NCI-H345 treated with DMSO at 0.1 percent for 48 hours (cell line): ENCODE data around the gene FOXL2.
A peak's percentile ranks its signal among the peaks of the same experiment; 100 is the strongest.
"Not testable (repeated sequence)": the region's sequence is repeated elsewhere in the genome, so short reads cannot be mapped to it uniquely, and the experiment has no call there.

Source experiments
- DNase-seq: peaks from one replicate; lab custom pipeline; 2025; ENCODE audit not compliant: unreplicated experiment; lab: John Stamatoyannopoulos, UW

FOXL2 gene

DNA sequence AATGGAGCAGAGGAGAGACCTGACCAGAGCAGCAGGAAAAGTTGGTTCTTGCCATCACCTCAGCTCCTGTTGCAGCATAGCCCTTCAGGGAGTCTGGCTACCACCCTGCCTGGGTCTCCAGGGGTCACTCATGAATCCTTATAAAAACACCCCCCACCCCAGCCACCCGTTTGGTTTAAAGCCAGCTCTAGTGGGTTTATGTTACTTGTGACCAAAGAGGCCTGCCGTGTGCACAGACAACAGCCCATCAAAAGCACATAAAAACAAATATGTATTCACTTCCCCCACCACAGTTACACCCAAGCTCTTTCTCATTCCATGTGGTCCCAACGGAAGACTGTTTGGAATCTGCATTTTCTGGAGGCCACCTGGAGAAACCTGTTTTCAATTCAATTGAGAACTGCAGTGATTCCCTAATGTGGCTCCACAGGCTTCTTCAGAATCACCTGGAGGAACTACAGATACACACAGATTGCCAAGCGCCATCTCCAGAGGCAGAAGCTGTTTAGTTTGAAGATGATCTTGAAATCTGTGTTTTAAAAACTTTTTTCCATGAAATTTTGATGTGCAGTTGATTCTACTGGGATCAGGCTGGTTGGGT, 13.8 kb downstream of the FOXL2 start:
- DNase-seq, result no peak

DNA sequence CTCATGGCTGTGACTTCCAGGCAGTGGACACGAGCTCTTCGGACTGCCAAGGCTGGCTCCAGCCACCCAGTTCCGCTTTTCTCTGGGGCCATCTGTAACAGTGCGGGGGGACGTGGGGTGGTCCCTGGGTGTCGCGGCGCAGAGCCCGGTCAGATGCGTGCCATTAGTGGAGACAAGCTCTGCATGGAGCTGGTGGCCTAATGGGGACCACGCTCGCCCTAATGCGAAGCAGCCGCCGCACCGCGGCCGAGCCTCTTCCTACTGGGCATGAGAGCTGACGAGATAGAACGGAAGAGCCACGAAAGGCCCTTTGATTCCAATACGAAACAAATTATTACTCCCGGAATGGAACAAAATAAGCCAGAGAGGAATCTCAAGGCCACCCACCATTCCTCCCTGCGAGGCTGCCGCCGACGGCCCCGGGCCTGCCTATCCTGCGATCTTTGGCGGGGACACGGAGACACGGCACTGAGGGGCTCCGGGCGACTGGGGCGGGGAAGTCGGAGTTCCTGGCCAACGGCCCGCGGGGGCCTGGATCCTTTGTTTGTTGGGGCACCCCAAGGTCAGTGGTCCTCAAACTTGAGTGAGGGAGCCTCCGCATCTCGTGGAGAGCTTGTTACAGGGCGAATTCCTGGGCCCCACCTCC, 18.1 kb downstream of the FOXL2 start:
- no peak for DNase-seq

DNA sequence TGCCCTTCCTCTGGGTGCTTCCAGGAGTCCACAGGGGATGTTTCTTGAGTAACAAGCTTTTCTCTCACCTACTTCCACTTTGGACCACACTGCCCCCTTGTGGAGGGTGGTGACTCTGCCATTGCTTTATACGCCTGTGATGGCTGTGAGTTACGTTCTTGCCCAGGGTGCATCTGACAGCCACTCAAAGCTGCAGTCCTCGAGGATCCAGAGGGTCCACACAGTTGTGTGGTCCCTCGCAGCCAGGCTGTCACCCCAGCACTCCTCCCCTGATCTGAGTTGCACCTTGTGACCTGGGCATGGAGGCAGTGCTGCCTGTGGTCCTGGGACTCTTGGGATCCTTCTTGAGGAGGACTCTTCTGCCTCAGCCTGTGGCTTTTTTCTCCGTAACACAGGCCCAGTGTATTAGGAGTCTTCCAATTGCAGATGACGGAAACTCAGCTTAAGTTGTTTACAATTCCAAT, 23.4 kb downstream of the FOXL2 start:
- peak; percentile 22 for DNase-seq

DNA sequence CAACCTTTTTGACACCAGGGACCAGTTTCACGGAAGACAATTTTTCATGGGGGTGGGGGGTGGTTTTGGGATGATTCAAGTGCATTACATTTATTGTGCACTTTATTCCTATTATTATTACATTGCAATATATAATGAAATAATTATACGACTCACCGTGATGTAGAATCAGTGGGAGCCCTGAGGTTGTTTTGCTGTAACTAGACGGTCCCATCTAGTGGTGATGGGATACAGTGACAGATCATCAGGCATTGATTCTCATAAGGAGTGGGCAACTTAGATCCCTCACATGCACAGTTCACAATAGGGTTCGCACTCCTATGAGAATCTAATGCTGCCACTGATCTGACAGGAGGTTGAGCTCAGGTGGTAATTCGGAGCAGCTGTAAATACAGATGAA, 24.5 kb downstream of the FOXL2 start:
- not testable (repeated sequence) for DNase-seq

DNA sequence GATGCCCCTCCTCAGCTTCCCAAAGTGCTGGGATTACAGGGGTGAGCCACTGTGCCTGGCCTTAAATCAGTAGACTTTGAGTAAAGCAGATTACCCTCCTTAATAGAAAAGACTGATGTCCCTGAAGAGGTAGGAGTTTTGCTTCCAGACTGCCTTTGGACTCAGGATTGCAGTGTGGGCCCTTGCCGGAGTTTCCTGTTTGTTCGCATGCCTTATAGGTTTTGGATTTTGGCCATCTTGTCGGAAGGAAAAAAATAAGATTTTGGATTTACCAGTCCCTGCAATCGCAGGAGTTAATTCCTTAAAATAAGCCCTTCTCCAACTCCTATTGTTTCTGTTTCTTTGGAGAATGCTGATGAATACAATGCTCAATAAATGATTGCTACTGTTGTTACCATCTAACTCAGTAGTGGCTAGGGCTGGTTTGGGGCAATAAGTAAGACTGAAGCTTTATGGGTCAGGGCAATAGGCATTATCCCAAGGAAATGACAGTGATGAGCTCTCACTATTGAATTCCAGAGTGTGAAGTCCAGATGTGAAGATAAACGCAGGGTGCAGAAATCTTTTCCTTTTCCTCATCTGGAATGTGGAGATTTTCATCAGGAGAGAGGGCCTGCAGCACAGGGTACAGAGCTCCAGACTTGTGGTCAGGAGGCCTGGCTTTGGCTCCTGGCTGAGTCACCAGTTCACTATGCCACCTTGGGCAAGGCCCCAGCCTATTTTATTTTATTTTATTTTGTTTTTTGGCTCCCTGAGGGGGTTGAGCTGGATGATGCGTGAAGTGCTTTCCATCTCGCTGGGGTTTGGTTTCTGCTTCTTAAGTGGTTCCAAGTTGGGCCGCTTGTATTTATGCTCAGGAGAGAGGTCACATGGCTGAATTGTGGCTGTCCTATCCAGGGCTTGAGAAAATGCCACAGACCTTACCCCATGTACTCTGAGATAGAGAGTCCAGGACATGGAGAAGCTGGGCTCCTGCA, 25.3 kb downstream of the FOXL2 start:
- DNase-seq, result no peak

DNA sequence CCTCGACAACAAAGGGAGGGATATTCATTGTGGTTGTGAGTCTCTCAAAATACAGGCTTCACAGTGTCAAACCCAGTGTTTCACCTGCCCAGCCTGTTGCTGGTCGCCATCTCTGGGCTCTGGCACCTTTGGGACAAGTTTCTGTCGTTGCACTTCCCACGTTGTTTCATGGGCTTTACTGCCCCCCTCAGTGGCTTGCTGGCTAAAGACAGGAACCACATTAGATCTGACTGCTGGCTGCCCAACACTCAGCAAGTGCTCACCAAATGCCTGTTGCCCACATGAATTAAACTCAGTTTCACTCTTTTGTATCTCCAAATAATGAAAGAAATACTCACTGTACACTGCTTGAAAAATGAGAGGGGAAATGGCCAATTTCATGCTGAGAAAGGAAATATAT, 27.6 kb downstream of the FOXL2 start:
- DNase-seq, result no peak

DNA sequence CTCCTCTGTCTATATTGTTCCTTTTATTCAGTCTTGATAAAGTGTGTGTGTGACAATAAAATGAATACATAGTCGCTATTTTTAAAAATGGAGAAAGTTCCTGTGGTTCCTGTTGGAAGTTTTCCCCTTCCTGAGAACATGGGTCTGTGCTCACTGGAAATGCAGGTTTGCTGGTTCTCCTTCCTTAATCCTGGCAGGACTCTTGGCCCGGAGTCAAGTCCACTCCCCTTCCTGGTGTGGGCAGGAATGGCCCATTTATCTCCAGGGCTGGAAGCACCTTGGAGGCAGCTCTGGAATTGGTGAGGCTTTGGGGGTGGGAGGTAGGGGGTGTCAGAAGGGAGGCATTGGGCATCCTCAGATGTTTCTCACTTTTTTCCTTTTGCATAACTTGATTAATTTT, 30.1 kb downstream of the FOXL2 start:
- DNase-seq, result no peak

DNA sequence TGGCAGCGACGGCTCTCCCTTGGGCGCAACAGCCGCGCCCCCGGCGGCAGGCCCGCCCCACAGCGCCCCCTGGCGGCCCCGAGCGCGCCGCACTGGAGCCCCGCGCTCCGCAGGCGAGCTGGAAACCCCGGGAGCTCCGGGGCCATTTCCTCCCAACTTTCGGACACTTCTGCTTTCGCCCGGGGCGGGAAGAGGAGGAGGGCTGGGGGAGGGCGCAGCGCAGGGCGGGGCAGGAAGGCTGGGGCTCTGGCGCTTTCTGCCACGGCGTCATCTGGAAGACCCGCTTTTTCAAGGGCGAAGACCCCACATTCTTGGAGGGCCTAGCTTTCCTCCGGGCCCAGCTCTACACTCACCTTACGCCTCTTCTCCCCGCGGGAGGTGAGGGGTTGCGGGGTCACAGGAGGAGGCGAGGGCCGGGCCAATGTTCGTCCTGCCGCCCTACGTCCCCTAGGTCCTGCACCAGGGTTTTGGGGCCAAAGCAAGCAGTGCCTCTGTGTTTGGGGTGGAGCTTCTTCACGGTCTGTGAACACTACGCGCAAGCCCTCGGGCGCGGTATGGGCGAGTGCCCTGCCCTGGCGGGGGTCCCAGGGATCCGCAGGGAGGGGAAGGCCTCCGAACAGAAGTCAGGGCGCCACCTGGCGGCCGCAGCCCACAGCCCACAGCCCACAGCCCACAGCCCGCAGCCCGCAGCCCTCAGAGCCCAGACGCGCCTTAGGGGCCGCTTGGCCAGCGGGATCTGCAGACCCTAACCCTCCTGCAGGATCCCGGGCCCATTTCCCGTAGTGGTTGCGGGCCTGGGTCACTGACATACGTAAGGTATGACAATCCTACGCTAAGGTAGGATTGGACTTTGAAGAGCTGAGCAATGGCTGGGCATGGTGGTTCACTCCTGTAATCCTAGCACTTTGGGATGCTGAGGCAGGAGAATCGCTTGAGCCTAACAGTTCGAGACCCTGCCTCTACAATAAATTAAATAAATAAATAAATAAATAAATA, 31.1 kb downstream of the FOXL2 start:
- peak; percentile 60 for DNase-seq

DNA sequence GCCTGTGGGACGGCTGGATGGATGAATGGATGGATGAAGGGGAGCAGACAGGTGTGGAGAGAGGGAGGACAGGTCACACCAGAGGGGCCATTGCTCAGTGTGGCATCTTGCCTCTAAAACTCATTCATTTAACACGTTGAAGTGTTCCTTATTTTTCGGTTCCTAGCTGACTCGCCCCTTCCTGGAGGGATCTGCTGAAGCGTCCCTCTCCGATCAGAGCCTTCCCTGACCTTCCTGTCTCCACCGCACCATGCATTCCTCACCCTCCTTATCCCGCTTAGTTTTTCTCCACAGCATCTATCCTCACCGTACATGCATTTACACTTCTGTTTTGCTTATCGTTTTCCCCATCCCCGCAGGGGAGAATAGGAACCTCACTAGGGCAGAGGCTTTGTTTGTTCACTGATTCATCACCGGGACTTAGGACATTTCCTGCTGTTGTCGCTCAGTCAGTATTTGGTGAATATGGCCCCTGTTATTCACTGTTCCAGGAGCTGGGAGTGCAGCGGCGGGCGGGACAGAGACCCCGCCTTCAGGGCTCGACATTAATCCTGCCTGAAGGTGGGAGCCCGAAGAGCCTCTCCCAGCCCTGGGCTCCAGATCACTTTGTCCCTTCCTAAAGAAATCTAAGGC, 32.0 kb downstream of the FOXL2 start:
- no peak for DNase-seq

DNA sequence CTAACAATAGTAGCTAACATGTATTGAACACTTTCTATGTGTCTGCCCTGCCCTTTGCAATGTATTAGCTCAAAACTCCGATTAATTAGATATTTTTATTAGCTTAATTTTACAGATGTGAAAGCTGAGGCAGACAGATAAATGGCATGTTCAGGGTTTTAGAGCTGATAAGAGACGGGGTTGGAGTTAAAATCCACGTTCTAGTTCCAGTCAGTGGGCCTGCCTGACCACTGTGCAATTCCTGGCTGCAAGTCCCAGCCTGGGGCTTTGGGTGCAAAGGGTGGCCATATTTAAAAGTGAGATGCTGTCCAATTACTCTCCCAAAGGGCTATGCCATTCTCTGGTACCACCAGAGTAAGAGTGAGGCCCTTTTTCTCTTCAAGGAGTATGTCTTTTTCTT, 33.2 kb downstream of the FOXL2 start:
- no peak for DNase-seq

DNA sequence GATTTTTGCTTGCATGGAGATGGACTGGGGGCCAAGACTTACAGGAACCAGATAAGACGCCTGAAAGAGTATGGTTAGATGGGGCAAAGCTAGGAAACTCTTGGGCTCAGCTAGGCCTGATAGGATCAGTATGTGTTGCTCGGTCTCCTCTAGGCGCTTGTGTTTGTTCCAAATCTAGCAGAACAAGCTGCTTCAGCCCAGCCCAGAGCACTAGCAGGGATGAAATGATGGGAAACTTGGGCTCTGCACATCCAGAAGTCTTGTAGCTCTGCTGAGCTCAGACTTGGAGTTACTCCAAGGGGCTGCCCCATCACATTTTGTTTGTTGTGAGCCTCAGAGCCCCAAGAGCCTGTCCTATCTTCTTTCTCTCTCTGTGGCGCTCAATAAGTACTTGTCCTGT, 34.7 kb downstream of the FOXL2 start:
- DNase-seq, result no peak

DNA sequence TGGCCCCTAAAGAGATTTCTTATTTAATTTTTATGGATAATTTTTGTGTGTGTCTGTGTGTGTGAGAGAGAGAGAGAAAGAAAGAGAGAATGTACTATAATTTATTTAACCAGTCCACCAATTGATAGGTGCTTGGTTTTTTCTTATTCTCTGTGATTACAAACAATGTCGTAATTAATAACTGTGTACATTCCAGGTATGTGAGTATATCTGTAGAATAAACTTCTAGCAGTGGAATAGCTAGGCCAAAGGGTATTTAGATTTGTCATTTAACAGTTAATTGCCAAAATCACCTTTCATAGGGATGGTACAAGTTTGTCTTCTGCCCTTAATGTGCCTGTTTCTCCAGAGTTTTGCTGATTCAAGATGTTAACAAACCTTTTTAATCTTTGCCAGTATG, 35.3 kb downstream of the FOXL2 start:
- no peak for DNase-seq

DNA sequence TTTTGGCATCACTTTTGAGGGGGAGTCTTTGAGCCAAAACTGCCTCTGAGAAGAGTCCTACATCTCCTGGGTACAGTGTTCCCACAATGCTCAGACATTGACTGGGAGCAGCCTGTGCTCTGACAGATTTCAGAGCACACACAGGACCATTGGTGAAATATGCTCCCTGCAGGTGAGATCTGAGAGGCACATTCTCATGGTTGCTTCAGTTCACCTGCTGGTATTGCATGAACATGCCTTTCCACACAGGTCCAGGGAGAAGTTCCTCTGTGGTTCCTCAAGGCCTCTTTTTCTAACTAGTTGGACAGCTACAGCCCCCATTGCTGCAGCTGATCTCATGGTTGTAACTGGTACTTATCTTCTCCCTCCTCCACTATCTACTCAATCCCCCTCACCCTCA, 37.0 kb downstream of the FOXL2 start:
- no peak for DNase-seq

DNA sequence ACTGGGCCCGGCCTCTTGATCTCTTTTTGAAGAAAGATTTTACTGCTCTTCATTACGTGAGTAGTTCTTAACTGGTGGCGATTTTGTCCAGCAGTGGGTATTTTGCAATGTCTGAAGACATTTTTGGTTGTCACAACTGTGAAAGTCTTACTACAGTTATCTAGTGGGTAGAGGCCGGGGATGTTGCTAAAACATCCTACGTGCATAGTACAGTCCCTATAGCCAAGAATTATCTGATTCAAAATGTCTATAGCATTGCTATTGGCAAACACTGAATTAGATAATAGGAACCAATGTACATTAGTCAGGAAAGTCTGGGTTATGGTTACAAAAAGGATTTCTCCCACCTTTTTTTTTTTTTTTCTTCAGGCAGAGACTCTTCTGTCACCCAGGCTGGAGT, 38.1 kb downstream of the FOXL2 start:
- no peak for DNase-seq

DNA sequence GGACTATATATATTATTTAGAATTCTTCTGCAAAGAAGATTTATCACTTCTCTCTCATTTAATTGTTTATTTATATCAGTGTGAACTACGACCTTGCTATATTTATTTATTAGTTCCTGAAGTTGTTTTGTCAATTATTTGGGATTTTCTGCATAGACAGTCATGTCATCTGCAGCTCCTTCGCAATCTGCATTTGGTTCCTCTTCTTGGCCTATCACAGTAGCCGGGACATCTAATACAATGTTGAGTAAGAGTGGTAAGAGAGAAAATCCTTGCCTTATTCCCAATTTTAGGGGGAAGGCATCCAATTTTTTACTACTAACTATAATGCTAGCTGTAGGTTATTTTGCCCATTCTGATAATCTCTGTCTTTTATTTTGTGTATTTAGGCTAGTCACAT, 39.4 kb downstream of the FOXL2 start:
- DNase-seq, result no peak

DNA sequence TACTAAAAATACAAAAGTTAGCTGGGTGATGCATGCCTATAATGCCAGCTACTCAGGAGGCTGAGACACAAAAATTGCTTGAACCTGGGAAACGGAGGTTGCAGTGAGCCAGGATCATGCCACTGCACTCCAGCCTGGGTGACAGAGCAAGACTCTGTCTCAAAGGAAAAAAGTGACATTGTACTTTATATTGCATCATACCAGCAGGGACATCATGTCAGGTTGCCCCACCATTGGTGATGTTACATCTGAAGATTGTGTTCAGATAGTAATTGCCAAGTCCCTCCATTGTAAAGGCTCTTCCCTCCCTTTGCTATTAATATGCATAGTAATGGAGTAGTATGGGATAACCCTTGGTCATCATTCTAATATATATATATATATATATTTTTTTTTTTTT, 44.8 kb downstream of the FOXL2 start:
- no peak for DNase-seq

DNA sequence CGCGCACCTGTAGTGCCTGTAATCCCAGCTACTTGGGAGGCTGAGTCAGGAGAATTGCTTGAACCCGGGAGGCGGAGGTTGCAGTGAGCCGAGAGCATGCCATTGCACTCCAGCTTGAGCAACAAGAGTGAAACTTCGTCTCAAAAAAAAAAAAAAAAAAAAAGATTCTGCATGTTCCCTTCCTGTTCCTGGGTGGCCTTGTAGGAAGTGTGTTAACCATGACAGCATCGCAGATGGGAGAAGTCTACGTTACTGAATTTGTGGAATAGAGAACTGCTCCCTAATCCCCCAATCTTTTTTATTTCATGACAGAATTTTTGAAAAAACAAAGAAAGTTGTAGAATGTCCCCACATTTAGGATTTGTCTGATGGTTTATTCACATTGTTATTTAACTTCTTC, 45.4 kb downstream of the FOXL2 start:
- no peak for DNase-seq

DNA sequence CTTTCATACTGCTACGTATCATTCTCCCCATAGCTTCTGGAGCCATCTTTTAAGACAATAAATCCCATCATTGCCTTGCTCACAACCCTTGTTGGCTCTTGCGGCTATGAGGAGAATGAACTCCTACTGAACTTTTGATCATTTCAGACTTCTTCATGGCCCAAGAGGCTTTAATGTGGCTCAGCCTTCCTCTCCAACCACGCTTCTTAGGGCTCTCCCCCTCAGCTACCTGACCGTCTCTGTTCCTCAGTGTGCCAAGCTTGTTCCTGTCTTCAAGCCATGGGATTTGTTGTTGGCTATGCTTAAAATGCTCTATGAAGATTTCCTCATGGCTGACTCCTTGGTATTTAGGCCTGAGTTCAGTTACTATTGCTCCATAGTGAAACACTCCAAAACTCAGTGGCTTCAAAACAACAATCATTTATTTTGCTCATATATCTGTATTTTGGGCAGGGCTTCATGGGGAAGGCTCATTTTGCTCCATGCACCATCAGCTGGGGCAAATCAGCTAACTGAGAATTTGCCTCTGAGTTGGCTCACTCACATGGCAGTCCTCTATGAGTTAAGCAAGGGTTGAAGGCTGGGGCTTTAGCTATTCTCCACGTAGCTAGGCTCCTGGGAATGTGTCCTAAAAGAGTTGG, 47.5 kb downstream of the FOXL2 start:
- DNase-seq, result no peak

DNA sequence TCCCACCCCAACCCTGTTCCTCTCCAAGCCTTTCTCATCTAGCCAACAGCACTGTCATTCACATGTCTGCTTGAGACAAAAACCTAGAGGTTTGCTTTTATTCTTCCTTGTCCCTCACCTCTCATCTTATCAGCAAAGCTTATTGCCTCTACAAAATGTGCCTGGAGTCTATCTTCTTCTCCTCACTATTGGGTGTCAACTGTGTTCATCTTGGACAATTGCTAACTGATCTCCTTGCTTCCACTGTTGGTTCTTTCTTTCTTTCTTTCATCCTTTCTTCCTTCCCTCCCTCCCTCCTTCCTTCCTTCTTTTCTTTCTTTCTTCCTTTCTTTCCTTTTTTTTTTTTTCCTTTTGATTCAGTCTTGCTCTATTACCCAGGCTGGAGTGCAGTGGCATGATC, 48.2 kb downstream of the FOXL2 start:
- DNase-seq, result no peak

DNA sequence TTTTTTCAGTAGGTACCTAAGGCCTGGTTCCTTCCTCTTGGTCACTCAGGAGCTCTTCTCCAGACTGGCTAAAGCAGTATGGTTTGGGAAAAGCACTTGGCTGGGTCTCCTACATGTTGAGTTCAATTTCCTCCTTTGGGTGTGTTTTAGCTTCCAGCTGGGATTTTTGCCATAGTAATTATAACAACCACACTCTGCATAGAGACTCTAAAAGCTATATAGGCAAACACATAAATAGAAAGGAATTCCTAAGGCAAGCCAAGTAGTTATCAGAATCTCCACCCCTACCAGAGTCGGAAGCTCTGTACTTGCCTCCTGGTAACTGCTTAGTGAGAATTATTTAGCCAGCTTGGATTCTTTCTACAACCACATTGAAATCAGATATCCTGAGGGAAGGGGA, 48.6 kb downstream of the FOXL2 start:
- no peak for DNase-seq
